ENCODE results near the gene FADS1. TPM values are rescaled to one million over a fixed set of nuclear protein-coding genes. Genes with fewer than 3 reads are reported as not detected.

Gene FADS1
- total and polyA plus RNA-seq, 2 of the 13 experiments (the other 11 are each of a cell fraction or from before 2014, with no cell fraction given): 91.8 to 108 TPM

DNA sequence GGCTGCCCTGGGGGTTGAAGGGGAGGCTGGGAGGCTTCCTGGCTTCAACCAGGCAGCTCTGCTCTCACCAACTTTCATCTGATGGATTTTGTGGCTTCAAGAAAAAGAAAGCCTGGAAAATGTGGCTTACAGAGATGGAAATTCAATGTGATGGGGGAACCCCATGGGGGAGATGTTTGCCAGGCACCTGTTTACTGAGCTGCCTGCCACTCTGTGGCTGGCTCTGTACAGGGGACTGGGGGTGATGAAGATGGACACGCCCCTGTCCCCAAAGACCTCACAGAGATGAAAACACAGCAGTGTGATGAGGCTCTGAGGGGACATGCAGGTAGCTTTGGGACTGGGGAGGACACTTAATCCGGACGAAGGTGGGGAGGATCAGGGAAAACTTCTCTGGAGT is 34.5 kb downstream of the FADS1 start:
- ChIA-PET CTCF (ENCODE audit: low intra/inter-chr PET ratio, low total read pairs) (no interaction called here), POLR2A (interaction anchor here (0.9 to 1.2 kb wide), 2 partner anchors 10 to 33 kb away, joined by 3 read pairs; partner anchors contain the start of genes FEN1 and TMEM258)
- H3K4me3 ChIP-seq (replicated peaks in 1 of 3; ENCODE audit: insufficient read depth in 1 of 3, low read depth in 2 of 3, low read length in 3 of 3): no peak overlapping the region
- in situ Hi-C loops (cut with HindIII; ENCODE audit: extremely low pct_ligation_motif_present, low pct_unique_long_range_greater_than_20kb): loop anchor here (5.0 kb wide), 1 partner anchor 35 kb away; no protein-coding TSS in a partner anchor
- ATAC-seq: no peak
- no peak for DNase-seq (ENCODE audit: low spot score)
- H3K79me2 ChIP-seq (ENCODE audit: insufficient read depth, low read length): no peaks in the 10 kb centered on the region
- no peaks in the 10 kb centered on the region for H3K4me1 ChIP-seq (ENCODE audit: insufficient read depth, low read length)
- H3K27me3 ChIP-seq (ENCODE audit: control insufficient read depth in 1 of 2, insufficient read depth in 2 of 2, low read length in 2 of 2): no peaks in the 10 kb centered on the region
- FAIRE-seq: no peak
- H2AFZ ChIP-seq (ENCODE audit: low read length): no peak overlapping the region
- H3K27ac ChIP-seq (ENCODE audit: extremely low read length, insufficient read depth, low read length): no peak overlapping the region
- no peaks in the 10 kb centered on the region for H3K9me3 ChIP-seq (ENCODE audit: low read length)
- 94% methylated on average over 3 of the region's 3 CpGs for WGBS (ENCODE audit: low lambda C conversion rate)
- no peak overlapping the region for H3K4me2 ChIP-seq (ENCODE audit: low read depth, low read length)
- no peak for TF ChIP-seq ZNF30 (CRISPR knock-in tag; IDR thresholded peaks at IDR 0.05)
- TF ChIP-seq BHLHE40 (IDR thresholded peaks at IDR 0.05; ENCODE audit: low read length): no peak
- no peak for TF ChIP-seq TOE1 (CRISPR knock-in tag; IDR thresholded peaks at IDR 0.05)
- TF ChIP-seq, protein P1, sequence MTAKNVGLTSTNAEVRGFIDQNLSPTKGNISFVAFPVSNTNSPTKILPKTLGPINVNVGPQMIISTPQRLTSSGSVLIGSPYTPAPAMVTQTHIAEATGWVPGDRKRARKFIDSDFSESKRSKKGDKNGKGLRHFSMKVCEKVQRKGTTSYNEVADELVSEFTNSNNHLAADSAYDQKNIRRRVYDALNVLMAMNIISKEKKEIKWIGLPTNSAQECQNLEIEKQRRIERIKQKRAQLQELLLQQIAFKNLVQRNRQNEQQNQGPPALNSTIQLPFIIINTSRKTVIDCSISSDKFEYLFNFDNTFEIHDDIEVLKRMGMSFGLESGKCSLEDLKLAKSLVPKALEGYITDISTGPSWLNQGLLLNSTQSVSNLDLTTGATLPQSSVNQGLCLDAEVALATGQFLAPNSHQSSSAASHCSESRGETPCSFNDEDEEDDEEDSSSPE (CRISPR knock-in tag; IDR thresholded peaks at IDR 0.05): no peak
- TF ChIP-seq KAT7 (CRISPR knock-in tag; IDR thresholded peaks at IDR 0.05; ENCODE audit: borderline replicate concordance): no peak
- TF ChIP-seq JUND (CRISPR knock-in tag; IDR thresholded peaks at IDR 0.05): no peak
- no peak for TF ChIP-seq SOX13 (IDR thresholded peaks at IDR 0.05)
- TF ChIP-seq SOX13 (CRISPR knock-in tag; conservative IDR thresholded peaks at IDR 0.05 in 1 of 2, IDR thresholded peaks at IDR 0.05 in 1 of 2): no peak
- TF ChIP-seq BRCA1 (CRISPR knock-in tag; IDR thresholded peaks at IDR 0.05): no peak
- TF ChIP-seq U2AF2 (IDR thresholded peaks at IDR 0.05; ENCODE audit: low read depth, low read length): no peak
- no peak for TF ChIP-seq HDAC1 (CRISPR knock-in tag; IDR thresholded peaks at IDR 0.05)
- TF ChIP-seq, protein P2, sequence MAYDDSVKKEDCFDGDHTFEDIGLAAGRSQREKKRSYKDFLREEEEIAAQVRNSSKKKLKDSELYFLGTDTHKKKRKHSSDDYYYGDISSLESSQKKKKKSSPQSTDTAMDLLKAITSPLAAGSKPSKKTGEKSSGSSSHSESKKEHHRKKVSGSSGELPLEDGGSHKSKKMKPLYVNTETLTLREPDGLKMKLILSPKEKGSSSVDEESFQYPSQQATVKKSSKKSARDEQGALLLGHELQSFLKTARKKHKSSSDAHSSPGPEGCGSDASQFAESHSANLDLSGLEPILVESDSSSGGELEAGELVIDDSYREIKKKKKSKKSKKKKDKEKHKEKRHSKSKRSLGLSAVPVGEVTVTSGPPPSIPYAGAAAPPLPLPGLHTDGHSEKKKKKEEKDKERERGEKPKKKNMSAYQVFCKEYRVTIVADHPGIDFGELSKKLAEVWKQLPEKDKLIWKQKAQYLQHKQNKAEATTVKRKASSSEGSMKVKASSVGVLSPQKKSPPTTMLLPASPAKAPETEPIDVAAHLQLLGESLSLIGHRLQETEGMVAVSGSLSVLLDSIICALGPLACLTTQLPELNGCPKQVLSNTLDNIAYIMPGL (CRISPR knock-in tag; IDR thresholded peaks at IDR 0.05; ENCODE audit: borderline replicate concordance in 1 of 2, low read depth in 1 of 2): no peak
- no peak for TF ChIP-seq ZNF18 (CRISPR knock-in tag; IDR thresholded peaks at IDR 0.05; ENCODE audit: insufficient replicate concordance)
- no peak for TF ChIP-seq ZNF235 (CRISPR knock-in tag; IDR thresholded peaks at IDR 0.05; ENCODE audit: borderline replicate concordance)
- TF ChIP-seq HNF4G (IDR thresholded peaks at IDR 0.05; ENCODE audit: borderline replicate concordance, low read depth, low read length): no peak
- TF ChIP-seq HNF4G (CRISPR knock-in tag; IDR thresholded peaks at IDR 0.05; ENCODE audit: borderline replicate concordance, low read depth): no peak
- no peak for TF ChIP-seq ZNF83 (CRISPR knock-in tag; IDR thresholded peaks at IDR 0.05; ENCODE audit: borderline replicate concordance)
- TF ChIP-seq ZNF251 (CRISPR knock-in tag; IDR thresholded peaks at IDR 0.05): no peak
- TF ChIP-seq ZNF678 (CRISPR knock-in tag; IDR thresholded peaks at IDR 0.05): no peak
- no peak for TF ChIP-seq NONO (IDR thresholded peaks at IDR 0.05)
- TF ChIP-seq NONO (CRISPR knock-in tag; conservative IDR thresholded peaks at IDR 0.05): no peak
- TF ChIP-seq HMGA1 (CRISPR knock-in tag; conservative IDR thresholded peaks at IDR 0.05): no peak
- no peaks in the 10 kb centered on the region for H4K20me1 ChIP-seq (ENCODE audit: insufficient read depth, low read length)
- BruUV-seq (replicated peaks): no TSS peak
- no peak overlapping the region for H3K9ac ChIP-seq (ENCODE audit: insufficient read depth, low read depth, low read length)
- intact Hi-C loops (cut with micrococcal nuclease; ENCODE audit: unreplicated experiment): no loop called here
- peaks cover 38 to 83% of the 10 kb centered on the region in 2 experiments; a peak in 4 of 5 replicates for H3K36me3 ChIP-seq (replicated peaks in 1 of 2; ENCODE audit: control insufficient read depth in 1 of 2, insufficient read depth in 2 of 2, low read length in 2 of 2)

Data from HepG2 (cell line).